Naive B cell (primary cell): ENCODE measurements around the gene TMEM164. TPM values are rescaled to one million over a fixed set of nuclear protein-coding genes. Genes with fewer than 3 reads are reported as not detected.

Experiments used
- ATAC-seq, 2 donors: fragments of 150-1000 bp; cut with Tn5 transposase; 2 replicates each; pipeline ENCODE4 v1.10.0; 2021; ENCODE audit warnings: low read depth in 2 of 2, mild to moderate bottlenecking in 2 of 2, moderate library complexity in 2 of 2
- DNase-seq: peaks from one replicate; pipeline ENCODE4 v3.0.0; 2022
- H3K27ac Mint-ChIP-seq, 6 donors: one replicate each; pipeline ENCODE4 v1.8.0; 2020 to 2022; ENCODE audit warnings: mild to moderate bottlenecking in 6 of 6, mixed read lengths in 6 of 6, moderate library complexity in 5 of 6, inconsistent platforms in 2 of 6
- H3K27me3 Mint-ChIP-seq, 3 donors: one replicate each; pipeline ENCODE4 v1.8.0; 2021 to 2022; ENCODE audit warnings: mixed read lengths in 3 of 3, mild to moderate bottlenecking in 1 of 3
- H3K36me3 Mint-ChIP-seq, 2 donors: one replicate each; pipeline ENCODE4 v1.8.0; 2020 to 2022; ENCODE audit warnings: mixed read lengths in 2 of 2, inconsistent platforms in 1 of 2, mild to moderate bottlenecking in 1 of 2
- H3K4me1 Mint-ChIP-seq, 3 donors: one replicate each; pipeline ENCODE4 v1.8.0; 2020 to 2022; ENCODE audit warnings: mixed read lengths in 3 of 3, inconsistent platforms in 1 of 3, mild to moderate bottlenecking in 1 of 3, moderate library complexity in 1 of 3
- H3K4me3 Mint-ChIP-seq, 8 donors: one replicate each; pipeline ENCODE4 v1.8.0; 2020 to 2022; ENCODE audit warnings: mild to moderate bottlenecking in 8 of 8, mixed read lengths in 8 of 8, moderate library complexity in 8 of 8, inconsistent platforms in 2 of 8
- H3K9me3 Mint-ChIP-seq, 7 donors: one replicate each; pipeline ENCODE4 v1.8.0; 2020 to 2022; ENCODE audit warnings: mixed read lengths in 7 of 7, mild to moderate bottlenecking in 5 of 7, inconsistent platforms in 2 of 7, moderate library complexity in 1 of 7
- polyA plus RNA-seq, 6 donors: library from polyadenylated mRNA; unstranded; fragments of 300-500 nt; fragmentation: Illumina TruSeq; gene quantifications; one replicate each; pipeline ENCODE4 v1.2.3, GENCODE V29; 2021; ENCODE audit warnings: low read depth in 6 of 6

Gene TMEM164
- polyA plus RNA-seq, 6 donors from 2014 or later: 1.4 to 2.4 (median 1.8) TPM; not detected in 1

- H3K36me3 Mint-ChIP-seq: peaks cover 5 to 21% of the 10 kb centered on the region in 2 donors
- H3K4me1 Mint-ChIP-seq: peaks cover 0 to under 1% (median 0%) of the 10 kb centered on the region in 3 donors
- ATAC-seq: no peak
- no peak overlapping the region for H3K4me3 Mint-ChIP-seq
- peaks cover 0 to 11% (median 1%) of the 10 kb centered on the region in 7 donors for H3K9me3 Mint-ChIP-seq
- peak overlapping the region in 1 of 6 donors; percentile 15 for H3K27ac Mint-ChIP-seq
- no peak for DNase-seq
- H3K27me3 Mint-ChIP-seq: no peaks in the 10 kb centered on the region
Measured at GRCh38 chrX:110181459-110182137, 178.7 kb downstream of the TMEM164 start.

- H3K27me3 Mint-ChIP-seq: no peaks in the 10 kb centered on the region
- DNase-seq (no peak), ATAC-seq (no peak)
- H3K27ac Mint-ChIP-seq: no peak overlapping the region
- H3K4me3 Mint-ChIP-seq: no peak overlapping the region
- H3K9me3 Mint-ChIP-seq: peaks cover 0 to 11% (median 2%) of the 10 kb centered on the region in 7 donors
- no peaks in the 10 kb centered on the region for H3K4me1 Mint-ChIP-seq
- peaks cover 5 to 21% of the 10 kb centered on the region in 2 donors for H3K36me3 Mint-ChIP-seq
Measured at GRCh38 chrX:110182362-110182761, 179.4 kb downstream of the TMEM164 start.

- no peaks in the 10 kb centered on the region for H3K4me1 Mint-ChIP-seq
- peaks cover 0 to 11% (median 2%) of the 10 kb centered on the region in 7 donors for H3K9me3 Mint-ChIP-seq
- no peaks in the 10 kb centered on the region for H3K27me3 Mint-ChIP-seq
- H3K36me3 Mint-ChIP-seq: peaks cover 5 to 21% of the 10 kb centered on the region in 2 donors
- ATAC-seq: no peak
- no peak overlapping the region for H3K27ac Mint-ChIP-seq
- no peak for DNase-seq
- H3K4me3 Mint-ChIP-seq: peak overlapping the region in 1 of 8 donors; percentile 26
Measured at GRCh38 chrX:110182865-110183264, 180.0 kb downstream of the TMEM164 start.

GRCh38 chrX:110183314-110183713, 180.4 kb downstream of the TMEM164 start:
- Mint-ChIP-seq H3K27ac (no peak overlapping the region), H3K4me3 (no peak overlapping the region), H3K36me3 (peaks cover 5 to 21% of the 10 kb centered on the region in 2 donors)

GRCh38 chrX:110188701-110189558, 186.0 kb downstream of the TMEM164 start:
- Mint-ChIP-seq H3K36me3 (peaks cover 5 to 19% of the 10 kb centered on the region in 2 donors), H3K27me3 (no peaks in the 10 kb centered on the region), H3K9me3 (peaks cover 0 to 9% (median 3%) of the 10 kb centered on the region in 7 donors), H3K4me3 (peak overlapping the region in 2 of 8 donors; percentile 16 to 27), H3K4me1 (peaks cover 8 to 16% (median 12%) of the 10 kb centered on the region in 3 donors), H3K27ac (peak overlapping the region in 2 of 6 donors; percentile 21 to 39)
- DNase-seq: no peak
- no peak for ATAC-seq

More at GRCh38 chrX:110183314-110183713, 180.4 kb downstream of the TMEM164 start:
- peaks cover 0 to 11% (median 3%) of the 10 kb centered on the region in 7 donors for H3K9me3 Mint-ChIP-seq
- DNase-seq (no peak), ATAC-seq (no peak)
- peaks cover 0 to 3% (median 0%) of the 10 kb centered on the region in 3 donors for H3K4me1 Mint-ChIP-seq
- no peaks in the 10 kb centered on the region for H3K27me3 Mint-ChIP-seq

GRCh38 chrX:110192516-110192915, 189.6 kb downstream of the TMEM164 start:
- no peak overlapping the region for H3K27ac Mint-ChIP-seq
- H3K36me3 Mint-ChIP-seq: no peaks in the 10 kb centered on the region
- no peak for ATAC-seq

GRCh38 chrX:110194977-110195376, 192.1 kb downstream of the TMEM164 start:
- Mint-ChIP-seq H3K27me3 (no peaks in the 10 kb centered on the region), H3K9me3 (peaks cover 0 to 1% (median 0%) of the 10 kb centered on the region in 7 donors)

More at GRCh38 chrX:110192516-110192915, 189.6 kb downstream of the TMEM164 start:
- no peak for DNase-seq
- Mint-ChIP-seq H3K4me3 (no peak overlapping the region), H3K9me3 (peaks cover 0 to 3% (median 0%) of the 10 kb centered on the region in 7 donors), H3K27me3 (no peaks in the 10 kb centered on the region), H3K4me1 (peaks cover 8 to 16% (median 12%) of the 10 kb centered on the region in 3 donors)

GRCh38 chrX:110201799-110202198, 198.9 kb downstream of the TMEM164 start:
- ATAC-seq: no peak
- DNase-seq: no peak
- Mint-ChIP-seq H3K4me3 (no peak overlapping the region), H3K27ac (no peak overlapping the region), H3K4me1 (no peaks in the 10 kb centered on the region), H3K9me3 (no peaks in the 10 kb centered on the region), H3K36me3 (no peaks in the 10 kb centered on the region), H3K27me3 (no peaks in the 10 kb centered on the region)

More at GRCh38 chrX:110194977-110195376, 192.1 kb downstream of the TMEM164 start:
- Mint-ChIP-seq H3K36me3 (no peaks in the 10 kb centered on the region), H3K4me1 (peaks cover 0 to 6% (median 0%) of the 10 kb centered on the region in 3 donors), H3K4me3 (no peak overlapping the region), H3K27ac (no peak overlapping the region)
- DNase-seq (no peak), ATAC-seq (no peak)

- Mint-ChIP-seq H3K9me3 (no peaks in the 10 kb centered on the region), H3K27ac (peak overlapping the region in 1 of 6 donors; percentile 56), H3K4me1 (no peaks in the 10 kb centered on the region), H3K36me3 (no peaks in the 10 kb centered on the region), H3K27me3 (no peaks in the 10 kb centered on the region), H3K4me3 (no peak overlapping the region)
- ATAC-seq (no peak), DNase-seq (no peak)
Measured at GRCh38 chrX:110204986-110205385, 202.1 kb downstream of the TMEM164 start.

- Mint-ChIP-seq H3K27me3 (no peaks in the 10 kb centered on the region), H3K27ac (no peak overlapping the region), H3K4me3 (no peak overlapping the region), H3K9me3 (no peaks in the 10 kb centered on the region), H3K36me3 (no peaks in the 10 kb centered on the region), H3K4me1 (no peaks in the 10 kb centered on the region)
- DNase-seq (no peak), ATAC-seq (no peak)
Measured at GRCh38 chrX:110208092-110208491, 205.2 kb downstream of the TMEM164 start.

- ATAC-seq (no peak), DNase-seq (no peak)
- Mint-ChIP-seq H3K27me3 (no peaks in the 10 kb centered on the region), H3K36me3 (no peaks in the 10 kb centered on the region), H3K4me1 (no peaks in the 10 kb centered on the region), H3K27ac (no peak overlapping the region), H3K9me3 (no peaks in the 10 kb centered on the region), H3K4me3 (no peak overlapping the region)
Measured at GRCh38 chrX:110210417-110211139, 207.7 kb downstream of the TMEM164 start.

- ATAC-seq (no peak), DNase-seq (no peak)
- H3K4me1 Mint-ChIP-seq: no peaks in the 10 kb centered on the region
- H3K27ac Mint-ChIP-seq: no peak overlapping the region
- H3K36me3 Mint-ChIP-seq: no peaks in the 10 kb centered on the region
- no peaks in the 10 kb centered on the region for H3K27me3 Mint-ChIP-seq
- H3K9me3 Mint-ChIP-seq: no peaks in the 10 kb centered on the region
- H3K4me3 Mint-ChIP-seq: no peak overlapping the region
Measured at GRCh38 chrX:110211340-110211739, 208.4 kb downstream of the TMEM164 start.

GRCh38 chrX:110212299-110212698, 209.4 kb downstream of the TMEM164 start:
- no peak overlapping the region for H3K4me3 Mint-ChIP-seq
- no peaks in the 10 kb centered on the region for H3K27me3 Mint-ChIP-seq
- peaks cover 0 to 2% (median 0%) of the 10 kb centered on the region in 3 donors for H3K4me1 Mint-ChIP-seq
- ATAC-seq (no peak), DNase-seq (no peak)
- no peaks in the 10 kb centered on the region for H3K9me3 Mint-ChIP-seq
- H3K36me3 Mint-ChIP-seq: no peaks in the 10 kb centered on the region
- no peak overlapping the region for H3K27ac Mint-ChIP-seq
